ENCODE data around the gene MC3R. TPM values are rescaled to one million over a fixed set of nuclear protein-coding genes. Genes with fewer than 3 reads are reported as not detected.

Gene MC3R
- total and polyA plus RNA-seq, 9 donors, result not detected

GRCh38 chr20:56257604-56258003, 9.1 kb downstream of the MC3R start:
- Histone ChIP-seq H3K27ac (no peak overlapping the region), H3K27me3 (no peaks in the 10 kb centered on the region), H3K4me1 (ENCODE audit: insufficient read depth) (no peaks in the 10 kb centered on the region), H3K4me3 (no peak overlapping the region), H3K9me3 (no peaks in the 10 kb centered on the region), H3K36me3 (no peaks in the 10 kb centered on the region)
- TF ChIP-seq POLR2A (IDR thresholded peaks at IDR 0.05) (no peak), CTCF (IDR thresholded peaks at IDR 0.05) (no peak), EP300 (IDR thresholded peaks at IDR 0.05) (no peak)
- WGBS, 3 donors, result 76 to 88% (median 77%) methylated on average over 7 of the region's 7 CpGs
- intact Hi-C loops (cut with DNase I), result no loop called here
- no peak for DNase-seq

DNA sequence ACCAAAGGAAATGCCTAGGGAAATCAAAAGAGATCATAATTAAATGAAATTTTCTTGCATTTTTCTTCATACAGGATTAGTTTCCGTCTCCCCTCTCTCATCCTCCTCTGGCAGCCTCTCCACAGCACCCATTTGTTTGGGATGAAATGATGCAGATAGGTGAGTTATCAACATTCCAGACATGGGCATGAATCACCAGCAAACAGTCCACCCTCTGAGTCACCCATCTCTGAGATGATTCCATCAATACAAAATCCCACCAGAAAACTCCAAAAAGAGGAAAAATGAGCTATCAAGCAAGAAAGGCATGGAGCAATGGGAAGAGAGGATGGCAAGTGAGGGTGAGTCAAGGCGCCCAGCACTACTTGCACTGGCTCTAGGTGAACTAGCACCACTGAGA, 11.4 kb downstream of the MC3R start:
- no peak for TF ChIP-seq POLR2A (IDR thresholded peaks at IDR 0.05)
- no peak for TF ChIP-seq EP300 (IDR thresholded peaks at IDR 0.05)
- no peak for TF ChIP-seq CTCF (IDR thresholded peaks at IDR 0.05)
- no peak for DNase-seq
- intact Hi-C loops (cut with DNase I), result no loop called here
- Histone ChIP-seq H3K36me3 (no peaks in the 10 kb centered on the region), H3K27me3 (no peaks in the 10 kb centered on the region), H3K4me1 (ENCODE audit: insufficient read depth) (no peaks in the 10 kb centered on the region), H3K9me3 (no peaks in the 10 kb centered on the region), H3K27ac (no peak overlapping the region), H3K4me3 (no peak overlapping the region)
- 57 to 69% (median 60%) methylated on average over 2 of the region's 2 CpGs for WGBS, 3 donors

DNA sequence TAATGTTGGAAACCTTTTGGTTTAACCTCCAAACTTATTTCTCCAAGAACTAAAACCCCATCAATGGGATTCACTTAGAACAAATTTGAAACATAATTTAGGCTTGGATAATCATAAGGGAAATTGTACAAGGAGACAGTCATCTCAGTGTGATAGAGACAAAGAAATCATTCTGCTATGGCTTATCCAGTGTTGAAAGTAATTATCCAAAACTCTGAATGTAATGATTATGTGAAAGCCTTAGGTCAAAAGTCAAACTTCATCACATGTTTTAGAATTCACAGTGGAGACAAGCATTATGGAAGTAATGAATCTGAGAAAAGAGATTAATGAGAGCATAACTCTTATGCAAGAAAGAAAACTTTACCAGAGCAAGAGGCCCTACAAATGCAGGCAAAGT, 20.0 kb downstream of the MC3R start:
- H3K36me3 ChIP-seq, result no peaks in the 10 kb centered on the region
- no peaks in the 10 kb centered on the region for H3K4me1 ChIP-seq (ENCODE audit: insufficient read depth)
- H3K27me3 ChIP-seq, result no peaks in the 10 kb centered on the region
- no peak for DNase-seq
- TF ChIP-seq EP300 (IDR thresholded peaks at IDR 0.05), result no peak
- no peak for TF ChIP-seq CTCF (IDR thresholded peaks at IDR 0.05)
- TF ChIP-seq POLR2A (IDR thresholded peaks at IDR 0.05), result no peak
- no peak overlapping the region for H3K27ac ChIP-seq
- no peak overlapping the region for H3K4me3 ChIP-seq
- no peaks in the 10 kb centered on the region for H3K9me3 ChIP-seq
- intact Hi-C loops (cut with DNase I), result no loop called here

DNA sequence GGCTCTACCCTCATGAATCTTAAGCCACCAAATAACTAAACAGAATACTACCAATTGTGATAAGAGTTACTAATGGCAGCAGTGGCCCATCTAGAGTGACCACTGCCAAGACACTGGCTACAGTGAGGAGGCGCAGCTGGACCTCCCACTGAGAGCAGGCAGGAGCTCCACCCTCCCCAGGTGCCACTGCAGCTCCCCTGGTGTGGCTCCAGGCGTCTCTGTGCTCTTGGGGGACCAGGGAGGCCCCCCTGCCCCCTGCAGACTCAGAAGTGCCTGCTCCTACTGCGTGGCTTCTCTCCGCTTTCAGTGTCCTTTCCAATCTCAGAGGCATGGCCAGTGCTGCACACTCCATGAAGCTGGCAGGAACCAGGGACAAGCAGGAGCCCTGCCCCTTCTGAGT, 23.4 kb downstream of the MC3R start:
- no peaks in the 10 kb centered on the region for H3K36me3 ChIP-seq
- intact Hi-C loops (cut with DNase I), result no loop called here
- no peaks in the 10 kb centered on the region for H3K27me3 ChIP-seq
- H3K27ac ChIP-seq, result no peak overlapping the region
- 57 to 95% (median 66%) methylated on average over 2 to 4 of the region's 4 CpGs for WGBS, 3 donors
- no peak overlapping the region for H3K4me3 ChIP-seq
- TF ChIP-seq POLR2A (IDR thresholded peaks at IDR 0.05) (no peak), EP300 (IDR thresholded peaks at IDR 0.05) (no peak), CTCF (IDR thresholded peaks at IDR 0.05) (no peak)
- no peak for DNase-seq
- no peaks in the 10 kb centered on the region for H3K9me3 ChIP-seq
- no peaks in the 10 kb centered on the region for H3K4me1 ChIP-seq (ENCODE audit: insufficient read depth)

DNA sequence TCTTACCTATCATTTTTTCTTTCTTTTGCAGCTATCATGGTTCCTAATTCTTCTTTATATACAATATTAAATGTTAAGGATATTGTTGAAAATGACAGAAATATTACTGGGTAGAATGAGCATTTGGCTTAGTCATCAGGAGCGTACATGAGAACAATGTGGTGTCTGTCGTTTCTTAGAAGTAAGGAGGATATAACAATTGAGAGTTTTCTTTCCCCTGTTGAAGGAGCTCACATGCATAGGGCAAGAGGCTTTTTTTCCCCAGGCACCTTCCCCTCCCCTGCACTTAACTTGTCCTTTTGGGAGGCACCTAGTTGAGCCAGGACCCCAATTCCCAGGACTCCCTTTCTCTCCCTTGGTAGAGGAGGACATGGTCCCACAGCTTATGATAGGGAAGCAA, 25.0 kb downstream of the MC3R start:
- Histone ChIP-seq H3K4me3 (no peak overlapping the region), H3K9me3 (no peaks in the 10 kb centered on the region), H3K27me3 (no peaks in the 10 kb centered on the region), H3K4me1 (ENCODE audit: insufficient read depth) (no peaks in the 10 kb centered on the region), H3K27ac (no peak overlapping the region), H3K36me3 (no peaks in the 10 kb centered on the region)
- TF ChIP-seq EP300 (IDR thresholded peaks at IDR 0.05), result no peak
- no peak for TF ChIP-seq POLR2A (IDR thresholded peaks at IDR 0.05)
- TF ChIP-seq CTCF (IDR thresholded peaks at IDR 0.05), result no peak
- WGBS, 3 donors, result 54 to 89% (median 80%) methylated on average over 2 of the region's 2 CpGs
- intact Hi-C loops (cut with DNase I), result no loop called here
- no peak for DNase-seq

Measured in ovary (tissue), 9 donors.